DND-41 (cell line): ENCODE measurements around the gene TMC3.

ENCODE experiments used
- CTCF ChIP-seq: IDR thresholded peaks from 2 replicates; pipeline ENCODE4 v1.5.1; 2012; ENCODE audit warnings: borderline replicate concordance, low read length, moderate library complexity, mild to moderate bottlenecking; ENCODE audit not compliant: poor library complexity, severe bottlenecking; ENCODE audit errors: extremely low read depth
- EZH2 ChIP-seq: IDR thresholded peaks from 3 replicates; pipeline ENCODE4 v1.6.1; 2012; ENCODE audit warnings: borderline replicate concordance, low read depth, mild to moderate bottlenecking, moderate library complexity, low read length, inconsistent platforms; ENCODE audit not compliant: severe bottlenecking

DNA sequence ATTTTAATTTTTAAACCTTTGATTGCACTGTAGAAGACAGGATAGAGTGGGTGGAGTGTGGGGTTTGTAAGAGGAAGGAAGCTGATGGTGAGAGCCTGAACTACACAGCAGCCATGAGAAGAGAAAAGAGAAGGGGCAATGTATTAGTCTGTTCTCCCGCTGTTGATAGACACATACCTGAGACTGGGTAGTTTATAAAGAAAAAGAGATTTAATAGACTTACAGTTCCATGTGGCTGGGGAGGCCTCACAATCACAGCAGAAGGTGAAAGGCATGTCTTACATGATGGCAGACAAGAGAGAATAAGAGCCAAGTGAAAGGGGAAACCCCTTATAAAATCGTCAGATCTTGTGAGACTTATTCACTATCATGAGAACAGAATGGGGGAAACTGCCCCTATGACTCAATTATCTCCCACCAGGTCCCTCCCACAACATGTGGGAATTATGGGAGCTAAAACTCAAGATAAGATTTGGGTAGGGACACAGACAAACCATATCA, 87.3 kb downstream of the TMC3 start:
- TF ChIP-seq CTCF (no peak), EZH2 (no peak)
